AG09319 (cell line): Measurements from ENCODE around the gene ASTN2.

Experiments used
- DNase-seq: peaks from one replicate; pipeline ENCODE4 v3.0.0-alpha.2; 2010; ENCODE audit warnings: low read depth; ENCODE audit errors: extremely low read depth
- TF ChIP-seq, protein P1 (sequence below): IDR thresholded peaks from 2 replicates; pipeline ENCODE4 v1.5.1; 2011; ENCODE audit warnings: low read depth, mild to moderate bottlenecking, inconsistent platforms, low read length, moderate library complexity

The ASTN2 gene

DNA sequence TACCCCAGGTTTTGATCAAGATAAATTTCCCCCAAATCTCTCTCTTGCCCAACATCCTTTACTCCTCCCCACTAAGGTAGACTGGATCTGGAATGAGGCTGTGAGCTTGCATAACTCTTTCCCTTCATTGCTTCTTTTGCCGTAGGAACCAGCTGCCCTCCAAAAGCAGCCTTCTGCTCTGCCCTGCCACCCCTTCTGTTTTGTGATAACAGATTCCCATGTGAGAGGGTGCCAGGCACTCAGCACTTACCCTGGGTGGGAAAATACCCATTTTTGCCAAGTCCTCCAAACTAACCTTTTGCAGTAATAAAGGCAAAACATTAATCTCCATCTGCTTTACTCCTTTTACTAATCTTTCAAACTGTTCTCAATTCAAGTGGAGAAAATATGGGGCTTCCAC is 182.6 kb downstream of the ASTN2 start:
- DNase-seq = no peak
- TF ChIP-seq, protein P1, sequence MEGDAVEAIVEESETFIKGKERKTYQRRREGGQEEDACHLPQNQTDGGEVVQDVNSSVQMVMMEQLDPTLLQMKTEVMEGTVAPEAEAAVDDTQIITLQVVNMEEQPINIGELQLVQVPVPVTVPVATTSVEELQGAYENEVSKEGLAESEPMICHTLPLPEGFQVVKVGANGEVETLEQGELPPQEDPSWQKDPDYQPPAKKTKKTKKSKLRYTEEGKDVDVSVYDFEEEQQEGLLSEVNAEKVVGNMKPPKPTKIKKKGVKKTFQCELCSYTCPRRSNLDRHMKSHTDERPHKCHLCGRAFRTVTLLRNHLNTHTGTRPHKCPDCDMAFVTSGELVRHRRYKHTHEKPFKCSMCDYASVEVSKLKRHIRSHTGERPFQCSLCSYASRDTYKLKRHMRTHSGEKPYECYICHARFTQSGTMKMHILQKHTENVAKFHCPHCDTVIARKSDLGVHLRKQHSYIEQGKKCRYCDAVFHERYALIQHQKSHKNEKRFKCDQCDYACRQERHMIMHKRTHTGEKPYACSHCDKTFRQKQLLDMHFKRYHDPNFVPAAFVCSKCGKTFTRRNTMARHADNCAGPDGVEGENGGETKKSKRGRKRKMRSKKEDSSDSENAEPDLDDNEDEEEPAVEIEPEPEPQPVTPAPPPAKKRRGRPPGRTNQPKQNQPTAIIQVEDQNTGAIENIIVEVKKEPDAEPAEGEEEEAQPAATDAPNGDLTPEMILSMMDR = no peak

DNA sequence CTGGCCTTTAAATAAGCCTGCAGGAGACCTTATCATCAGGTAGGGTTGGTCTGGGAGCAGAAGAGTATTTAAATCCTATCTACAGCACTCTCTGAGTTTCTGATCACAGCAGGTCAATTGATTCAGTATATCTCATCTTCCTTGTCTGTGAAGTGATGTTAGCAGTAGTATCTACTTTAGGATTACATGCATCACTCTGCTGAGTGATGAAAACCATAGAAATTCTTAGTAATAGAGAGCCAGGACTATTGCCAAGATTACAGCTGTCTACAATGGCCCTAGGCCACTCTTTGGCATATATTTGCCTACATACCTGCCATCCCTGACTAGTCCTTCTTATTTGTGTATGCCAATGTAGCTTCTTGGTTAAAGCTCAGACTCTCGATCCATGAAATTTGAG is 183.8 kb downstream of the ASTN2 start:
- DNase-seq = no peak

DNA sequence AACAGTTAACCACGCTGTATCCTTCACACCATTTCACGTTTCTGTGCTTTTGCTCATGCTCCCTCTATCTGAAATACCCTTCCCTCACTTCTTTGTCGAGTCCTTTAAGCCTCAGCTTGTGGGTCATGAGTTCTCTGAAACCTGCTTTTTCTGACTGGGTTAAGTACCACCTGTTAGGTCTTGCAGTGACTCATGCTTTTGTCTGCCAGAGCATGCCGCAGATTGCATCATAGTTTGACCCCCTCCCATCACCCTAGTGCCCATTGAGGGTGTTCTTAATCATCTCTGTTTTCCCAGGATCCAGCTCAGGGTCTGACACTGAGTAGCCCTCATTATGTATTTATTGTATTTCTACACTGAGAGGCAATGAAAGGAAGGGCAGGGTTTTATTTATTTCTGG is 190.2 kb downstream of the ASTN2 start:
- TF ChIP-seq, protein P1 = no peak
- no peak for DNase-seq

More for the DNA sequence above, 183.8 kb downstream of the ASTN2 start:
- TF ChIP-seq, protein P1 = no peak

DNA sequence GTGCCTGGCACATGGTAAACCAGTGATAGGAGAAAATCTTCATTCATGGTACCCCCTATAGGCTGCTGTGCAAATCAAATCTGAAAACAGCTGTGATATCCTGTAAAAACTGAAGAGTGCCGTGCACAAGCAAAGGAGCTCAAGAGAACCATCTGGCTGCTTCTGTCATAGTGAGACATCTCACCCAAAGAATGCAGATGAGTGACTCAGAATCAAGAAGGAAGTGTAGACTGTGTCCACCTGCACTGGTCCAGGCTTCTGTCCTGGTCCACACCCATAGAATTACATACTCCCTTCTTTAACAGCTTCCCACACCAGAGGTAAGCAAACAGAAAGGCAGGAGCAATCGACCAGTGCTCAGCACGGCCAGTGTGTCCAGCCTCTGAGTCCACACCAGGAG is 195.9 kb downstream of the ASTN2 start:
- DNase-seq = no peak
- TF ChIP-seq, protein P1 = no peak

DNA sequence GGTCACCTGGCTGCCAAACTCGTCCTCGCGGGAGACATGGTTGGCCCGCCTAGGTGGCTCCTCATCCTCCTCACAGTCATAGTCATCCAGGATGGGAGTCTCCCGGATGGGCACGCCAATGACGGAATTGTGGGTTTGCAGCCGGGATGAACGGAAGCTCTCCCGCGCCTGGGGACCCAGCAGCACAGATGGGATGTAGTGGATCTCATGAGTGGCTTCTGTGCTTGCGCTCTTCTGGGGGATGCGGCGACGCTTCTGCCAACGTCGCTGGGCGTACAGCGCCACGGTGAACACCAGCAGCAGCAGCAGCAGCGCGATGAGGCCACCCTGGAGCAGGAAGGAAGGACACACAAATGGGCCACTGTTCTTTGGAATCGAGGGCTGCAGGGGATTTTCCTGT is 200.4 kb downstream of the ASTN2 start:
- DNase-seq = no peak
- TF ChIP-seq, protein P1 = no peak

DNA sequence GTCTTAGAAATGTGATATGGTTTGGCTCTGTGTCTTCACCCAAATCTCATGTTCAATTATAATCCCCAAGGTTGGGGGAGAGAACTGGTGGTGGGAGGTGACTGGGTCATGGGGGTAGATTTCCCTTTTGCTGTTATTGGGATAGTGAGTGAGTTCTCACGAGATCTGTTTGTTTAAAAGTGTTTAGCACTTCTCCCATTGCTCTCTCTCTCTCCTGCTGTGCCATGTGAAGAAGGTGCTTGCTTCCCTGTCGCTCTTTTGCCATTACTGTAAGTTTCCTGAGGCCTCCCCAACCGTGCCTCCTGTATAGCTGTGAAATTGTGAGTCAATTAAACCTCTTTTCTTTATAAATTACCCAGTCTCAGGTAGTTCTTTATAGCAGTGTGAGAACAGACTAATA is 203.6 kb downstream of the ASTN2 start:
- TF ChIP-seq, protein P1 = no peak
- no peak for DNase-seq

DNA sequence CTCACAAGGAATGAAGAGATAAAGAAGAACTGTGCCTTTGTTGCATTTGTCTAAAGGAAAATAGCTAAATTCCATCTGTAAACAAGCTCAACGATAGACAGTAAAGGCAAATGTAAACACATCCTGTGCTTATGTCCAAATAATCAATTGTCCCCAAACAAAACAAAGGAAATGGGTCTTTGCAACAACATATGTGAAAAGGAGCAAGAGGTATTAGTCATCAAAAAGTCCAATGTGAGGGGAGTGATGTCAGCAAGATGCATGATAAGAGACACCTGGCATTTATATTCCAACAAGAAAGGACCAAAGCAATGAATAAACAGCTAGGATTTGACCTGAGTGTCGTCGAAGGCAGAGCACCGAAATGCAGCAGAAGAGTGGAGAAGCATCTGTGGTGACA is 209.1 kb downstream of the ASTN2 start:
- DNase-seq = no peak
- TF ChIP-seq, protein P1 = no peak
